Vagina (tissue), 2 donors: ENCODE measurements around the gene PPAN.

ENCODE experiments used
- POLR2A ChIP-seq, 2 donors: fragments of 450-650 bp; IDR thresholded peaks; one replicate each; pipeline ENCODE4 v1.6.1; 2017; ENCODE audit warnings: antibody characterized with exemption in 2 of 2, mild to moderate bottlenecking in 2 of 2, moderate library complexity in 2 of 2
- POLR2AphosphoS5 ChIP-seq, 2 donors: sonication (generic); formaldehyde crosslinking; IDR thresholded peaks; one replicate each; pipeline ENCODE4 v1.9.0; 2017; ENCODE audit warnings: antibody characterized with exemption in 2 of 2, mild to moderate bottlenecking in 2 of 2, low read depth in 1 of 2; ENCODE audit not compliant: insufficient read depth in 1 of 2
- TF ChIP-seq, protein P1 (sequence below), 3 experiments: fragments of 450-650 bp in 2 of 3; fragments of 200-600 bp in 1 of 3; sonication (generic) in 1 of 3; IDR thresholded peaks; one replicate each; pipeline ENCODE4 v1.5.1; 2017 to 2019; ENCODE audit warnings: antibody characterized with exemption in 3 of 3, mild to moderate bottlenecking in 2 of 3, moderate library complexity in 2 of 3

DNA sequence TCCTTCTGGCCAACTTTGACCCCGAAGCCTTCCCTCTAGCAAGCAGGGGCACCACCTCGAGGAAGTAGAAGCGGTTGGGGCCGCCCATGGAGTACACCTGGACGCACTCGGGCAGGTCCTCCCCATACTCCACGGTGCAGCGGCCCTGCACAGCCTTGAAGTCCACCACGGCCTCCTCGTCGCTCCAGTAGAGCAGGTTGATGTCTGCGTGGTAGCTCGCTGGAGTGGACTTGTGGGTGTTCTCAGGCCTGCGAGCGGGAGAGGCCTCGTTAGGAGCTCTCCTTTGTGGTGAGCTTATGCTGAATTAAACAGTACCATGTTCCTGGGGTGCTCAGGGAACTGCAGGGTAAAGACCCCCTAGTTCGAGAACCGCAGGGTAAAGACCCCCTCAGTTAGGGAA is 35.8 kb downstream of the PPAN start:
- TF ChIP-seq, protein P1, sequence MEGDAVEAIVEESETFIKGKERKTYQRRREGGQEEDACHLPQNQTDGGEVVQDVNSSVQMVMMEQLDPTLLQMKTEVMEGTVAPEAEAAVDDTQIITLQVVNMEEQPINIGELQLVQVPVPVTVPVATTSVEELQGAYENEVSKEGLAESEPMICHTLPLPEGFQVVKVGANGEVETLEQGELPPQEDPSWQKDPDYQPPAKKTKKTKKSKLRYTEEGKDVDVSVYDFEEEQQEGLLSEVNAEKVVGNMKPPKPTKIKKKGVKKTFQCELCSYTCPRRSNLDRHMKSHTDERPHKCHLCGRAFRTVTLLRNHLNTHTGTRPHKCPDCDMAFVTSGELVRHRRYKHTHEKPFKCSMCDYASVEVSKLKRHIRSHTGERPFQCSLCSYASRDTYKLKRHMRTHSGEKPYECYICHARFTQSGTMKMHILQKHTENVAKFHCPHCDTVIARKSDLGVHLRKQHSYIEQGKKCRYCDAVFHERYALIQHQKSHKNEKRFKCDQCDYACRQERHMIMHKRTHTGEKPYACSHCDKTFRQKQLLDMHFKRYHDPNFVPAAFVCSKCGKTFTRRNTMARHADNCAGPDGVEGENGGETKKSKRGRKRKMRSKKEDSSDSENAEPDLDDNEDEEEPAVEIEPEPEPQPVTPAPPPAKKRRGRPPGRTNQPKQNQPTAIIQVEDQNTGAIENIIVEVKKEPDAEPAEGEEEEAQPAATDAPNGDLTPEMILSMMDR (IDR thresholded peaks at IDR 0.05) = no peak
- TF ChIP-seq POLR2AphosphoS5 (IDR thresholded peaks at IDR 0.05; ENCODE audit: insufficient read depth in 1 of 2, low read depth in 1 of 2) = no peak
- TF ChIP-seq POLR2A (IDR thresholded peaks at IDR 0.05) = no peak
